MM.1S (cell line): ENCODE measurements around the gene NRM.
A peak's percentile ranks its signal among the peaks of the same experiment; 100 is the strongest.
"Not testable (repeated sequence)": the region's sequence is repeated elsewhere in the genome, so short reads cannot be mapped to it uniquely, and the experiment has no call there.

ENCODE experiments used
- DNase-seq: peaks from one replicate; pipeline ENCODE4 v3.0.0-alpha.2; 2015
- H2AFZ ChIP-seq: fragments of 300-600 bp; sonication (generic); 2 replicates; pipeline ENCODE4 v1.6.0; 2016; ENCODE audit warnings: antibody characterized with exemption, low read length
- H3F3A ChIP-seq: fragments of 300-600 bp; sonication (generic); 2 replicates; pipeline ENCODE4 v1.6.1; 2016; ENCODE audit warnings: mild to moderate bottlenecking, antibody characterized with exemption, low read length, moderate library complexity, mixed read lengths; ENCODE audit not compliant: insufficient read depth
- H3K27ac ChIP-seq: fragments of 300-600 bp; sonication (generic); 2 replicates; pipeline ENCODE4 v1.5.1; 2016; ENCODE audit warnings: mild to moderate bottlenecking, low read length
- H3K27me3 ChIP-seq: fragments of 300-600 bp; sonication (generic); replicated peaks from 2 replicates; pipeline ENCODE4 v1.6.0; 2016; ENCODE audit warnings: low read length; ENCODE audit not compliant: insufficient read depth
- H3K36me3 ChIP-seq: fragments of 300-600 bp; sonication (generic); replicated peaks from 2 replicates; pipeline ENCODE4 v1.6.1; 2016; ENCODE audit warnings: mild to moderate bottlenecking, low read length, mixed read lengths; ENCODE audit not compliant: insufficient read depth
- H3K4me1 ChIP-seq: fragments of 300-600 bp; sonication (generic); 2 replicates; pipeline ENCODE4 v1.6.1; 2016; ENCODE audit warnings: low read length, mixed read lengths
- H3K4me2 ChIP-seq: fragments of 300-600 bp; sonication (generic); 2 replicates; pipeline ENCODE4 v1.6.0; 2016; ENCODE audit warnings: low read depth, low read length
- H3K4me3 ChIP-seq: fragments of 300-600 bp; sonication (generic); 2 replicates; pipeline ENCODE4 v1.5.1; 2016; ENCODE audit warnings: low read length, mixed read lengths
- H3K79me2 ChIP-seq: fragments of 300-600 bp; sonication (generic); 2 replicates; pipeline ENCODE4 v1.6.1; 2016; ENCODE audit warnings: mixed run types, low read length, mixed read lengths
- H3K9ac ChIP-seq: fragments of 300-600 bp; sonication (generic); 2 replicates; pipeline ENCODE4 v1.6.1; 2016; ENCODE audit warnings: low read length, mixed read lengths
- H3K9me2 ChIP-seq: fragments of 300-600 bp; sonication (generic); replicated peaks from 2 replicates; pipeline ENCODE4 v1.6.1; 2016; ENCODE audit warnings: mild to moderate bottlenecking, low read length, mixed read lengths; ENCODE audit not compliant: insufficient read depth
- H3K9me3 ChIP-seq: fragments of 300-600 bp; sonication (generic); replicated peaks from 2 replicates; pipeline ENCODE4 v1.6.1; 2016; ENCODE audit warnings: mild to moderate bottlenecking, low read length, mixed read lengths; ENCODE audit not compliant: insufficient read depth
- H4K20me1 ChIP-seq: fragments of 300-600 bp; sonication (generic); 2 replicates; pipeline ENCODE4 v1.6.1; 2016; ENCODE audit warnings: mild to moderate bottlenecking, low read length, moderate library complexity, mixed read lengths; ENCODE audit not compliant: insufficient read depth
- EZH2 ChIP-seq: fragments of 300-600 bp; sonication (generic); optimal IDR thresholded peaks from 2 replicates; pipeline ENCODE3; 2017; ENCODE audit warnings: low read depth, mild to moderate bottlenecking, antibody characterized with exemption, low read length, mixed read lengths
- EZH2phosphoT487 ChIP-seq: fragments of 300-600 bp; sonication (generic); IDR thresholded peaks from 2 replicates; pipeline ENCODE4 v1.6.1; 2018; ENCODE audit warnings: antibody characterized with exemption, low read length
- TF ChIP-seq, protein P1 (sequence below): fragments of 300-600 bp; sonication (generic); IDR thresholded peaks from 2 replicates; pipeline ENCODE4 v1.5.1; 2016; ENCODE audit warnings: antibody characterized with exemption, low read length, mixed read lengths

The NRM gene

DNA sequence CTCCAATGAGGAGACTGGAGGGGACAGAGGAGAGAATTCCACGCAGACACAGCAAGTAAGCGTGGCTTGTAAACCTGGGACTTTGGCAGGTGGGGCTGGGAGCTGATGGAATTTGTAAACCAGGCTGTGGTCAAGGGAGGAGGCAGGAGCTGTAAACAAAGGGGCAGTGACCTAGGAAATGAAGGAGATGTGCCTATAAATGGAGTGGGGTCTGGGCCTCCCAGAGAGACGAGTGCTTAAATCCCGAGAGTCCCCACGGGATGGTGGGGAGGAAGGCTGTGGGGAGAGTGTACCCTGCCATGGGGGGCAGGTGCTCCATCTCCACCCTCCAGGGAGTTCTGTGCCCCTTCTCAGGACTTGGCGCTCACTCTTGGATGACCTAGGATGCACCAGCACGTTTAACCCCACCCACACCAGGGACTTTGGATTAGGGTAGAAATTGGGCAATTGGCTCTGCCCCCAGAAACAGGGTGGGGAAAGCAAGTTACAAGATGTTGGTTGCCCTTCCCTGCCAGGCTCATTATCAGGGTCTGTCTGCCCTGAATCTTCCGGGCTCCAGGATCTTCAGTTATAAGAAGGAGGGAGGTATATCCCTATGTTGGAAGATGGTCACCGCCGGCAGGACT lies 14.0 kb downstream of the NRM start:
- H3K4me1 ChIP-seq: peaks cover 18% of the 10 kb centered on the region
- DNase-seq: no peak
- peaks cover 47% of the 10 kb centered on the region for H3K79me2 ChIP-seq
- H3K27me3 ChIP-seq: no peaks in the 10 kb centered on the region
- H3K4me2 ChIP-seq: no peak overlapping the region
- no peak overlapping the region for H3K27ac ChIP-seq
- H3K9me2 ChIP-seq: no peaks in the 10 kb centered on the region
- TF ChIP-seq EZH2: no peak
- no peaks in the 10 kb centered on the region for H3K9me3 ChIP-seq
- H3K9ac ChIP-seq: no peak overlapping the region
- H2AFZ ChIP-seq: no peak overlapping the region
- no peaks in the 10 kb centered on the region for H4K20me1 ChIP-seq
- H3K36me3 ChIP-seq: 0 out of 2 replicates have a peak, but pooled peaks cover 3% of the 10 kb centered on the region
- H3F3A ChIP-seq: peaks cover 13% of the 10 kb centered on the region
- H3K4me3 ChIP-seq: no peak overlapping the region

DNA sequence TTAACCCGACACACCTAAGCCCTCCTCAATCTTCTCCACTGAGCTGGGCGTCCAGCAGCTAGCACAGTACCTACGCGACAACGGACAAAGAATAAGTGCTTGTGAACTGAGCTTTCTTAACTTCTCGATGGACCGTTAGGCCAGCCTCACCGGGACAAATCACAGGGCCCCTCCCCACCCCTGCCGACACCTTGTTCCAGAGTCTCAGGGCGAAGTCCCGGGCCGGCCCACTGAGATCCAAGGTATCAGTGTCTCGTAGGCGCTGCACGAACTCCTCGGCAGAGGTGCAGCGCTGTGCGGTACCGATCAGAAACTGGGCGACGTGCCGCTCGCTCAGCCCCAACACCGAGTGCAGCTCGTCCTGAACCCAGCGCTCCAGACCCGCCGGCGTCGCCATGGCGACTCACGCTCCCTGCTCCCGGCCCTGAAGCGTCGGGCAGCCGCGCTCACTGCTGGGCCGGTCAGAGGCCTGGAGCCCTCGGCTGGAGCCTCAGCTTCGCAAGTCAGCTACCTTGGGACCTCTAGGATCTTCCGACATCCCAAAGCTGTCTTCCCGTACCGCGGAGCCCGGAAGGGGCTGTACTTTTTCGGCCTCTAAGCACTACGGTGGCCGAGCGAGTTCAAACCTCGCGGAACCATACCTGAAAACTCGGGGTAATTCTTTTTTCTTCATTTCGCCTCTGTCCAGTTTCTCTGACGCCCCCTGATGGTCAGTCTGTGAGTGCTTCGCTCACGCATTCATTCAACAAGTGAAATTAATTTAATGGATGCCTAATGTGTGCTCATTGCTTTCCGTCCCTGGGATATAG lies 18.1 kb downstream of the NRM start, which contains the start of gene DHX16:
Gene DHX16, minus strand, starts transcription at position 562 of the 809 bp plus-strand sequence. Its CDS starts 165 bp downstream, at position 397.
- H3K36me3 ChIP-seq: 0 out of 2 replicates have a peak, but pooled peaks cover 3% of the 10 kb centered on the region
- H4K20me1 ChIP-seq: no peaks in the 10 kb centered on the region
- H3F3A ChIP-seq: 0 out of 2 replicates have a peak, but pooled peaks cover 9% of the 10 kb centered on the region
- TF ChIP-seq, protein P1, sequence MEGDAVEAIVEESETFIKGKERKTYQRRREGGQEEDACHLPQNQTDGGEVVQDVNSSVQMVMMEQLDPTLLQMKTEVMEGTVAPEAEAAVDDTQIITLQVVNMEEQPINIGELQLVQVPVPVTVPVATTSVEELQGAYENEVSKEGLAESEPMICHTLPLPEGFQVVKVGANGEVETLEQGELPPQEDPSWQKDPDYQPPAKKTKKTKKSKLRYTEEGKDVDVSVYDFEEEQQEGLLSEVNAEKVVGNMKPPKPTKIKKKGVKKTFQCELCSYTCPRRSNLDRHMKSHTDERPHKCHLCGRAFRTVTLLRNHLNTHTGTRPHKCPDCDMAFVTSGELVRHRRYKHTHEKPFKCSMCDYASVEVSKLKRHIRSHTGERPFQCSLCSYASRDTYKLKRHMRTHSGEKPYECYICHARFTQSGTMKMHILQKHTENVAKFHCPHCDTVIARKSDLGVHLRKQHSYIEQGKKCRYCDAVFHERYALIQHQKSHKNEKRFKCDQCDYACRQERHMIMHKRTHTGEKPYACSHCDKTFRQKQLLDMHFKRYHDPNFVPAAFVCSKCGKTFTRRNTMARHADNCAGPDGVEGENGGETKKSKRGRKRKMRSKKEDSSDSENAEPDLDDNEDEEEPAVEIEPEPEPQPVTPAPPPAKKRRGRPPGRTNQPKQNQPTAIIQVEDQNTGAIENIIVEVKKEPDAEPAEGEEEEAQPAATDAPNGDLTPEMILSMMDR: peak; percentile 86
- TF ChIP-seq EZH2phosphoT487: no peak
- no peak for TF ChIP-seq EZH2
- H3K4me3 ChIP-seq: peak within 1 kb of the TSS; percentile 92
- peak within 1 kb of the TSS; percentile 65; the same call in 1 of the 2 replicates for H3K9ac ChIP-seq
- no peaks in the 10 kb centered on the region for H3K9me2 ChIP-seq
- H3K4me2 ChIP-seq: peak within 1 kb of the TSS; percentile 68
- H3K79me2 ChIP-seq: peaks cover 25% of the 10 kb centered on the region
- H3K9me3 ChIP-seq: no peaks in the 10 kb centered on the region
- peak within 1 kb of the TSS; percentile 76 for H2AFZ ChIP-seq
- H3K27ac ChIP-seq: peak within 1 kb of the TSS; percentile 19; the same call in 1 of the 2 replicates
- DNase-seq: peak; percentile 93
- H3K27me3 ChIP-seq: no peaks in the 10 kb centered on the region
- H3K4me1 ChIP-seq: no peaks in the 10 kb centered on the region

DNA sequence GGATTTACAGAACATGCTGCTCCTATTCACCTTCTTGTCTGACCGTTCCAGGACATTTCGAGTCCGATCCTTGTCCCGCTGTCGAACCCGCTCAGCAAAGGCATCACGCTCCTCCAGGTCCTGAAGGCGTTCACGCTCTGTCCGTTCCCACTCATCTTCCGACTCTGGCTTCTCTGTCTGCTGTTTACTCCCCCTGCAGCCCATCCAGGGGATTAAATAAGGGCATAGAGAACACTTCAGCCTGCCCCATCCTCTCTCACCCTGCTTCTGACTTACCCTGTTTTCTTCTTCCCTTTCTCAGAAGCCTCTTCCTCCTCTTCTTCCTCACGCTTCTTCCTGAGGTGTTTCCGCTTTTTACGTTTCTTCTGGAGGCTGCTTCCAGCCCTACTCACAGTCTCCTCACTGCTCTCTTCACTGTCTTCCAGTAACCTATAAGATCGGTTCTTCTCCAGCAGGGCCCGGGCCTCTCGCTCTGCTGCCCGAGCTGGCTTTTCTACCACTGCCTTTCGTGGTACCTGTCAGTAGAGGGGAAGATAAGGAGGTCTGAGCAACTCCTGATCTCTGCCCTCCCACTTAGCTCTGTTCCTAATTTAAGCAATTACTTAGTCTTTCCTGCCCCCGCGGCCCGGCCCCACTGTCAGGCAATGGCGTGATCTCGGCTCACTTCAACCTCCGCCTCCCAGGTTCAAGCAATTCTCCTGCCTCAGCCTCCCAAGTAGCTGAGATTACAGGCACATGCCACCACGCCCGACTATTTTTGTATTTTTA lies 19.8 kb downstream of the NRM start:
- Histone ChIP-seq H3K27ac (no peak overlapping the region), H3K9me3 (no peaks in the 10 kb centered on the region), H3K9ac (no peak overlapping the region), H3K79me2 (peaks cover 25% of the 10 kb centered on the region), H3K4me1 (no peaks in the 10 kb centered on the region), H3F3A (0 out of 2 replicates have a peak, but pooled peaks cover 2% of the 10 kb centered on the region), H3K4me2 (no peak overlapping the region), H3K36me3 (no peaks in the 10 kb centered on the region), H2AFZ (no peak overlapping the region), H3K9me2 (no peaks in the 10 kb centered on the region), H4K20me1 (no peaks in the 10 kb centered on the region), H3K4me3 (no peak overlapping the region), H3K27me3 (no peaks in the 10 kb centered on the region)
- DNase-seq: no peak
- TF ChIP-seq, protein P1: no peak
- TF ChIP-seq EZH2phosphoT487 (no peak), EZH2 (no peak)

DNA sequence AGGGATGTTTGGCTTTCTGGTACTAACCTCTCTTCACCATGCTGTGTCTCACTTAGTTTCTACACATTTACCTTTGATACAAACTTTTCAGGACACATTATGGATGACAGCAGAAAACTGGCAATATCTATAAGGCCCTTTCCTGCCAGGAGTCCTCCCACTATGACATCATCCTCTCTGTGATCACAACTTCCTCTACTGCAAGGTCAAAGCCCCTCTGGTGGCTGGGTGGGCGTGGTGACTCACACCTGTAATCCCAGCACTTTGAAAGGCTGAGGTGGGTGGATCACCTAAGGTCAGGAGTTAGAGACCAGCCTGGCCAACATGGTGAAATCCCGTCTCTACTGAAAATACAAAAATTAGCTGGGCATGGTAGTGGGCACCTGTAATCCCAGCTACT lies 24.5 kb downstream of the NRM start:
- not testable (repeated sequence) for H3F3A ChIP-seq, H3K9ac ChIP-seq, DNase-seq, H3K9me3 ChIP-seq, H3K4me2 ChIP-seq, H3K4me3 ChIP-seq, H3K4me1 ChIP-seq, H3K9me2 ChIP-seq, H3K36me3 ChIP-seq, H3K79me2 ChIP-seq, H3K27me3 ChIP-seq, H3K27ac ChIP-seq, H4K20me1 ChIP-seq, H2AFZ ChIP-seq
